Right atrium auricular region (tissue), 2 donors: ENCODE measurements around the gene TSGA10. TPM values are rescaled to one million over a fixed set of nuclear protein-coding genes. Genes with fewer than 3 reads are reported as not detected.

Experiments
- DNase-seq: peaks from one replicate; pipeline ENCODE4 v3.0.0-alpha.2; 2019; ENCODE audit warnings: low spot score
- H3K27ac ChIP-seq, 2 donors: fragments of 200-600 bp; sonication (generic); 1 replicate in 1 of 2; 2 replicates in 1 of 2; pipeline ENCODE4 v1.5.1; 2016 to 2019
- H3K27me3 ChIP-seq, 2 donors: fragments of 200-600 bp; sonication (generic); one replicate each; pipeline versions ENCODE4 v1.5.1 to v1.6.0; 2017 to 2019
- H3K36me3 ChIP-seq: fragments of 200-600 bp; sonication (generic); one replicate; pipeline ENCODE4 v1.5.1; 2016
- H3K4me1 ChIP-seq, 2 donors: fragments of 200-600 bp; sonication (generic); one replicate each; pipeline versions ENCODE4 v1.5.1 to v1.6.0; 2017 to 2019
- H3K4me3 ChIP-seq, 2 donors: fragments of 200-600 bp; sonication (generic); 1 replicate in 1 of 2; 2 replicates in 1 of 2; pipeline ENCODE4 v1.5.1; 2017 to 2019; ENCODE audit warnings: mild to moderate bottlenecking in 1 of 2, moderate library complexity in 1 of 2
- H3K9me3 ChIP-seq, 2 donors: fragments of 200-600 bp; sonication (generic); one replicate each; pipeline ENCODE4 v1.5.1; 2019
- CTCF ChIP-seq, 2 donors: fragments of 200-600 bp; sonication (generic); IDR thresholded peaks; one replicate each; pipeline ENCODE4 v1.5.1; 2019; ENCODE audit warnings: antibody characterized with exemption in 2 of 2
- total RNA-seq, 2 donors: library from RNA; depleted of rRNA; stranded (reverse); fragments of >200 nt; gene quantifications; one replicate each; pipeline ENCODE4 v1.1.0, GENCODE V29; 2016

The TSGA10 gene
- total RNA-seq, 2 donors from 2014 or later, result 1.5 to 7.0 TPM

- TF ChIP-seq CTCF (IDR thresholded peaks at IDR 0.05), result no peak
- peaks cover 0 to 12% of the 10 kb centered on the region in 2 donors for H3K9me3 ChIP-seq
- no peak overlapping the region for H3K4me3 ChIP-seq
- H3K27ac ChIP-seq, result no peak overlapping the region
- DNase-seq, result no peak
- H3K4me1 ChIP-seq, result no peaks in the 10 kb centered on the region
- no peaks in the 10 kb centered on the region for H3K36me3 ChIP-seq
- no peaks in the 10 kb centered on the region for H3K27me3 ChIP-seq
These were observed 58.0 kb downstream of the TSGA10 start for GRCh38 chr2:99096728-99097127.

GRCh38 chr2:99088017-99088416 is 66.7 kb downstream of the TSGA10 start:
- no peak for TF ChIP-seq CTCF (IDR thresholded peaks at IDR 0.05)
- Histone ChIP-seq H3K27ac (no peak overlapping the region), H3K27me3 (no peaks in the 10 kb centered on the region), H3K9me3 (no peaks in the 10 kb centered on the region), H3K4me3 (no peak overlapping the region), H3K36me3 (no peaks in the 10 kb centered on the region), H3K4me1 (no peaks in the 10 kb centered on the region)
- no peak for DNase-seq

- no peak for TF ChIP-seq CTCF (IDR thresholded peaks at IDR 0.05)
- Histone ChIP-seq H3K36me3 (no peaks in the 10 kb centered on the region), H3K4me1 (no peaks in the 10 kb centered on the region)
These were observed 68.4 kb downstream of the TSGA10 start for GRCh38 chr2:99086385-99086784.

GRCh38 chr2:99085421-99085820 is 69.3 kb downstream of the TSGA10 start:
- Histone ChIP-seq H3K4me3 (no peak overlapping the region), H3K27me3 (no peaks in the 10 kb centered on the region), H3K36me3 (no peaks in the 10 kb centered on the region), H3K9me3 (no peaks in the 10 kb centered on the region), H3K4me1 (no peaks in the 10 kb centered on the region), H3K27ac (no peak overlapping the region)
- no peak for TF ChIP-seq CTCF (IDR thresholded peaks at IDR 0.05)
- DNase-seq, result no peak

More at GRCh38 chr2:99086385-99086784, 68.4 kb downstream of the TSGA10 start:
- Histone ChIP-seq H3K9me3 (no peaks in the 10 kb centered on the region), H3K4me3 (no peak overlapping the region), H3K27ac (no peak overlapping the region), H3K27me3 (no peaks in the 10 kb centered on the region)
- DNase-seq, result no peak

- Histone ChIP-seq H3K27me3 (no peaks in the 10 kb centered on the region), H3K27ac (no peak overlapping the region), H3K4me3 (no peak overlapping the region), H3K4me1 (no peaks in the 10 kb centered on the region), H3K9me3 (no peaks in the 10 kb centered on the region), H3K36me3 (no peaks in the 10 kb centered on the region)
- no peak for DNase-seq
- TF ChIP-seq CTCF (IDR thresholded peaks at IDR 0.05), result no peak
These were observed 70.5 kb downstream of the TSGA10 start for GRCh38 chr2:99084256-99084655.

GRCh38 chr2:99081891-99082290 is 72.9 kb downstream of the TSGA10 start:
- Histone ChIP-seq H3K36me3 (no peaks in the 10 kb centered on the region), H3K9me3 (no peaks in the 10 kb centered on the region), H3K4me3 (no peak overlapping the region), H3K4me1 (no peaks in the 10 kb centered on the region), H3K27me3 (no peaks in the 10 kb centered on the region), H3K27ac (no peak overlapping the region)
- no peak for TF ChIP-seq CTCF (IDR thresholded peaks at IDR 0.05)
- no peak for DNase-seq
